Tibial nerve (tissue), 4 donors: ENCODE data around the gene LSAMP. TPM values are rescaled to one million over a fixed set of nuclear protein-coding genes. Genes with fewer than 3 reads are reported as not detected.

Source experiments
- DNase-seq, 2 donors: peaks; one replicate each; pipeline ENCODE4 v3.0.0-alpha.2; 2019; ENCODE audit warnings: low spot score in 2 of 2
- H3K27ac ChIP-seq, 4 donors: fragments of 200-600 bp; sonication (generic) in 3 of 4; one replicate each; pipeline ENCODE4 v1.5.1; 2017 to 2019; ENCODE audit warnings: mild to moderate bottlenecking in 1 of 4
- H3K27me3 ChIP-seq, 2 donors: fragments of 200-600 bp; sonication (generic) in 1 of 2; one replicate each; pipeline versions ENCODE4 v1.5.1 to v1.6.0; 2017 to 2019
- H3K36me3 ChIP-seq, 3 donors: fragments of 200-600 bp; sonication (generic); one replicate each; pipeline ENCODE4 v1.5.1; 2018 to 2019
- H3K4me1 ChIP-seq, 4 donors: fragments of 200-600 bp; sonication (generic) in 3 of 4; one replicate each; pipeline ENCODE4 v1.5.1; 2017 to 2019
- H3K4me3 ChIP-seq, 4 donors: fragments of 200-600 bp; sonication (generic) in 3 of 4; one replicate each; pipeline ENCODE4 v1.5.1; 2017 to 2019; ENCODE audit warnings: mild to moderate bottlenecking in 1 of 4, moderate library complexity in 1 of 4
- H3K9me3 ChIP-seq, 4 donors: fragments of 200-600 bp; sonication (generic) in 3 of 4; one replicate each; pipeline ENCODE4 v1.5.1; 2017 to 2019
- EP300 ChIP-seq, 2 donors: sonication (generic); formaldehyde crosslinking; IDR thresholded peaks; one replicate each; pipeline ENCODE4 v1.6.1; 2017; ENCODE audit warnings: antibody characterized with exemption in 2 of 2, mild to moderate bottlenecking in 1 of 2
- POLR2A ChIP-seq, 2 donors: fragments of 450-650 bp; IDR thresholded peaks; one replicate each; pipeline ENCODE4 v1.6.1; 2017; ENCODE audit warnings: antibody characterized with exemption in 2 of 2, mild to moderate bottlenecking in 2 of 2, moderate library complexity in 2 of 2
- WGBS, 2 donors: methylation state at CpG; one replicate each; pipeline ENCODE4 v1.1.5; 2018; 5-methylcytosine and 5-hydroxymethylcytosine counted together
- total RNA-seq, 4 donors: library from RNA; depleted of rRNA; stranded (reverse); fragments of >200 nt; gene quantifications; one replicate each; pipeline ENCODE4 v1.1.0, GENCODE V29; 2016
- TF ChIP-seq, protein P1 (sequence below), 5 experiments: fragments of 200-600 bp in 3 of 5; fragments of 450-650 bp in 2 of 5; sonication (generic) in 3 of 5; IDR thresholded peaks; one replicate each; pipeline ENCODE4 v1.5.1; 2016 to 2019; ENCODE audit warnings: antibody characterized with exemption in 5 of 5, mild to moderate bottlenecking in 3 of 5, moderate library complexity in 2 of 5

The LSAMP gene
- total RNA-seq, 4 donors from 2014 or later, result 3.6 to 6.1 (median 4.2) TPM

DNA sequence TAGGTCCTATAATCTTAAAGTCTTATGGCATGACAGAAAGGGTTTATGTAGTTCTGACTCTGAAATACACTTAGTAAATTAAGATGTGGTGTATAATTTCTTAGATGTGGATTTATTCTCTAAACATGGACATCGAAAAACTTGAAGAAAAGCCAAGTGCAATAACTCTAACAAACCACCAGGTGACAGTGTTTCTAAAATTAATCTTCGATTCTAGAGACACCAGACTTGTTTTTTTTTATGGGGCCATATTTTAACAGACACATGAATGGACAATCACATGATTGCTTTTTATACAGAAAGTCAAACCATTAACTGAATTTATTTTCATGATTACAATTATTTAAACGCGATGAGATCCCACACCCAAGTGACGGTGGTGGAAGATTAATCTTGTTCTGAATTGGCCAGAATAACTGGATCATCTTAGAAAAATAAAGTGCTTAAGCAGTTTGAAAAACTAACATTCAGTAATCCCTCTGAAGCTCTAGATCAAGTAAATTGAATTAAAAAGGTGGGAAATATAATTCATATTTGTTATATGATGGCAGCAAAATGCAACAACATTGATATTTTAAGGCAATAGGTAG lies 305.1 kb downstream of the LSAMP start:
- no peak for DNase-seq
- H3K9me3 ChIP-seq, result peaks cover 0 to 5% (median 0%) of the 10 kb centered on the region in 4 donors
- H3K27me3 ChIP-seq, result no peaks in the 10 kb centered on the region
- peaks cover 0 to 7% (median under 1%) of the 10 kb centered on the region in 4 donors for H3K4me1 ChIP-seq
- TF ChIP-seq POLR2A (IDR thresholded peaks at IDR 0.05), result no peak
- TF ChIP-seq, protein P1, sequence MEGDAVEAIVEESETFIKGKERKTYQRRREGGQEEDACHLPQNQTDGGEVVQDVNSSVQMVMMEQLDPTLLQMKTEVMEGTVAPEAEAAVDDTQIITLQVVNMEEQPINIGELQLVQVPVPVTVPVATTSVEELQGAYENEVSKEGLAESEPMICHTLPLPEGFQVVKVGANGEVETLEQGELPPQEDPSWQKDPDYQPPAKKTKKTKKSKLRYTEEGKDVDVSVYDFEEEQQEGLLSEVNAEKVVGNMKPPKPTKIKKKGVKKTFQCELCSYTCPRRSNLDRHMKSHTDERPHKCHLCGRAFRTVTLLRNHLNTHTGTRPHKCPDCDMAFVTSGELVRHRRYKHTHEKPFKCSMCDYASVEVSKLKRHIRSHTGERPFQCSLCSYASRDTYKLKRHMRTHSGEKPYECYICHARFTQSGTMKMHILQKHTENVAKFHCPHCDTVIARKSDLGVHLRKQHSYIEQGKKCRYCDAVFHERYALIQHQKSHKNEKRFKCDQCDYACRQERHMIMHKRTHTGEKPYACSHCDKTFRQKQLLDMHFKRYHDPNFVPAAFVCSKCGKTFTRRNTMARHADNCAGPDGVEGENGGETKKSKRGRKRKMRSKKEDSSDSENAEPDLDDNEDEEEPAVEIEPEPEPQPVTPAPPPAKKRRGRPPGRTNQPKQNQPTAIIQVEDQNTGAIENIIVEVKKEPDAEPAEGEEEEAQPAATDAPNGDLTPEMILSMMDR (IDR thresholded peaks at IDR 0.05), result peak; percentile 60 to 89 (median 74)
- 21% methylated on average over 5 of the region's 5 CpGs for WGBS, 2 donors
- H3K27ac ChIP-seq, result no peak overlapping the region
- H3K36me3 ChIP-seq, result no peaks in the 10 kb centered on the region
- H3K4me3 ChIP-seq, result no peak overlapping the region

DNA sequence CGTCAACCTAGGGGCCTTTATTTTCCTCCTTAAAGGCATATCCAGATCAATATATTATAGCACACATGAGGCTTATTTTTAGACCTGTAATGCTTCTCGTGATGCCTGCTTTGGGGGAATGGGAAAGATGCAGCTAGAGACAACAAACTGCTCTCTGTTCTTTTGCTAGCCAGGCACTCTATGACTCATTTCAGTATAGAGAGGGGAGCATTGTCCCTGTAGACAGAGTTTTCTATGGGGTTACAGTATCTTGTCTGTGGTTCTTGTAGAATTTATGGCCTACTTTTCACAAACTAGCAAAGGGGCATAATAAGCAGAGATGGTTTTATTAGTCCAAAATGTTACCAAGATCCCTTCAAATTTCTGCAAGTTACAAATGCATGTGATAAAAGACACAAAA lies 305.6 kb downstream of the LSAMP start:
- Histone ChIP-seq H3K4me1 (peaks cover 0 to 9% (median 2%) of the 10 kb centered on the region in 4 donors), H3K27ac (no peak overlapping the region), H3K4me3 (no peak overlapping the region), H3K9me3 (no peaks in the 10 kb centered on the region), H3K36me3 (no peaks in the 10 kb centered on the region), H3K27me3 (no peaks in the 10 kb centered on the region)
- DNase-seq, result no peak
- 51 to 58% methylated on average over 2 of the region's 2 CpGs for WGBS, 2 donors
- no peak for TF ChIP-seq POLR2A (IDR thresholded peaks at IDR 0.05)
- TF ChIP-seq, protein P1 (IDR thresholded peaks at IDR 0.05), result no peak
- TF ChIP-seq EP300 (IDR thresholded peaks at IDR 0.05), result no peak

DNA sequence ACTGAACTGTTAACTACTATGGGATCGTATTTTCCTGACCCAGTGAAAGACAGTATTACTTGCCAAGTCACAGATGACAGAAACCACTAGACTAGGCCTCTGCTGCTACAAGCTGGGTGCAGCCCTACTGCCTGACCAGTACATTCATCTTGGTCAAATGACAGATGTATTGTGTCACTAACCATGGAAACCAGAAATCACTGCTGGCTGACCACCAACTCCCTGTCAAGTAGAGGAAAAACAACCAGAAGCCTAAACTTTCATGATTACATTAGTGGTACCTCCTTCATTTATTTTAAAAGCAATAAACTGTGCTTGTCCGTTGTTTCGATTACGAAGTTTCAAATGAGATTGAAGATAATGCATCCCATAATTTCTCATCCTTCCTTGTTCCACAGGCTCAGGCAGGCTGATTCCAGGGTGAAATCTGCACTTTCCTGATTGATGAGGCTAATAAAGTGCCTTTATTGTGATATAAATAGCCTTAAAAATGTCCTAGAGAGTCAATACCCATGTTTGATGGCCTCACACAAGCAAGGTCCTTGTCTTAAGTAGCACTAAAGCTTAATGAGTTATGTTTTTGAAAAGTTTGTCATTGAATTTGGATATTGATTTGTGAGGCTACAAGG lies 309.7 kb downstream of the LSAMP start:
- Histone ChIP-seq H3K27ac (peak overlapping the region in 3 of 4 donors; percentile 4 to 68 (median 35)), H3K4me3 (no peak overlapping the region), H3K4me1 (peaks cover 0 to 9% (median 2%) of the 10 kb centered on the region in 4 donors), H3K9me3 (no peaks in the 10 kb centered on the region), H3K36me3 (no peaks in the 10 kb centered on the region), H3K27me3 (no peaks in the 10 kb centered on the region)
- DNase-seq, result no peak
- WGBS, 2 donors, result 56 to 57% methylated on average over 4 of the region's 4 CpGs
- TF ChIP-seq EP300 (IDR thresholded peaks at IDR 0.05), result no peak
- TF ChIP-seq, protein P1 (IDR thresholded peaks at IDR 0.05), result no peak

DNA sequence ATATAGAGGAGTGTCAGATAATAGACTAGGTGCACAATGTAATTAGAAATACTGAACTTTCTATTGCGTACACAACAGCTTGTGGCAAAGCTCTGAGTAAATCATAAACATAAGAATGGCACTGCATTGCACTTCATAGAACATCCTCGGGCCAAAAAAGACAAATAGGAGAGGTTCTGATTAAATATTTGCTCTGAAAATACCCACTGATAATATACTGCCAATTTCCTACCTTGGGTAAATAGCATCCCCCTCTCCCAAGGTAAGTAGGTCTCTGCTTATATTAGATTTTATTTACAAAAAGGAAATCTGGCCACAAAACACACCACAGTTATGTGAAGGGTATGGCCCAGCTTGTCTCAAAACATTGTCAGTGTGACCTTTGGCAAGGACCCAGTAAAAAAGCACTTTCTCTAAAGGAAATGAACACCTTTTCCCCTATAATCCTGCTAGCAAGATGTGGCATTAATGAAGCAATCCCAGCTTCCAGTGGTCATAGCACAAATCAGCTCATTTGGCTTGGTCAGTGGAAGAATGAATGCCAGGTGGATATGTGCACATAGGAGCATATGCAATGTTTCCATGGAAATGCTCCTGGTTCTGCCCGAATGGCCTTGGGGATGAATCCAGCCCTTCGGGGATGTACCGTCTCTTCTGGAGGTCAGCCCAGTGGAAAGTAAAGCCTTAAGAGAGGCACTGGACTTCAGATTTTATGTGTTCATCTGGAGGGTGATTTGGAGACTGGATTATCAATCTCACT lies 315.9 kb downstream of the LSAMP start:
- Histone ChIP-seq H3K27ac (no peak overlapping the region), H3K36me3 (no peaks in the 10 kb centered on the region), H3K27me3 (no peaks in the 10 kb centered on the region), H3K4me1 (no peaks in the 10 kb centered on the region), H3K4me3 (no peak overlapping the region), H3K9me3 (no peaks in the 10 kb centered on the region)
- 72 to 81% methylated on average over 5 of the region's 5 CpGs for WGBS, 2 donors
- TF ChIP-seq EP300 (IDR thresholded peaks at IDR 0.05), result no peak
- TF ChIP-seq POLR2A (IDR thresholded peaks at IDR 0.05), result no peak
- TF ChIP-seq, protein P1 (IDR thresholded peaks at IDR 0.05), result no peak
- no peak for DNase-seq

DNA sequence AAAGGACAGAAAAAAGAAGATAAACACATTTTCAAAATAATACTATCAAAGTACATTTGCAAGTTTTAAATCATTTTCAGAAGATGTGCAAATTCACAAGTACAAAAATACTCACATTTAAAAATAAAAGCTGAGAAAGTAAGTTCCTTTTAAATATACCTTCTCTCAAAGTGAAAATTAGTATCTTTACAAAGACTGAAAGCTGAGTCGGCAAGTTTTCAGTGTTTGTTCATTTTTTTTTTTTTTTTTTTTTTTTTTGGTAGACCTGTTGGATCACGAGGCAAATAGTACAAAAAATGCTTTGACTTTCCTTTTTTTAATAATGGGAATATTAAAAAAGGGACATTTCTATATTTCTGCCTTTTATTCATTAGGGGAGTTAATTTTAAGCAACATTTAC lies 317.8 kb downstream of the LSAMP start:
- H3K36me3 ChIP-seq, result no peaks in the 10 kb centered on the region
- H3K27ac ChIP-seq, result no peak overlapping the region
- DNase-seq, result no peak
- H3K9me3 ChIP-seq, result no peaks in the 10 kb centered on the region
- no peaks in the 10 kb centered on the region for H3K4me1 ChIP-seq
- TF ChIP-seq, protein P1 (IDR thresholded peaks at IDR 0.05), result no peak
- TF ChIP-seq POLR2A (IDR thresholded peaks at IDR 0.05) (no peak), EP300 (IDR thresholded peaks at IDR 0.05) (no peak)
- H3K4me3 ChIP-seq, result no peak overlapping the region
- 83 to 90% methylated on average over 2 of the region's 2 CpGs for WGBS, 2 donors
- H3K27me3 ChIP-seq, result no peaks in the 10 kb centered on the region
